Ramos (cell line): Measurements from ENCODE around the gene GOT1.

ENCODE experiments used
- in situ Hi-C: fragments of 300-500 bp; cut with MboI; formaldehyde crosslinking; loops from one replicate; pipeline ENCODE4 v1.14.3; 2022; ENCODE audit warnings: low sequenced_read_pairs; ENCODE audit not compliant: unreplicated experiment

The GOT1 gene

GRCh38 chr10:99368646-99369045 lies 61.8 kb downstream of the GOT1 start:
- in situ Hi-C loops = no loop called here

GRCh38 chr10:99366666-99367065 lies 63.8 kb downstream of the GOT1 start:
- in situ Hi-C loops = no loop called here

- in situ Hi-C loops = no loop called here
These were observed 64.7 kb downstream of the GOT1 start for GRCh38 chr10:99365736-99366135.

- in situ Hi-C loops = no loop called here
These were observed 65.1 kb downstream of the GOT1 start for GRCh38 chr10:99365311-99365710.

GRCh38 chr10:99364125-99364524 lies 66.3 kb downstream of the GOT1 start:
- in situ Hi-C loops = no loop called here

GRCh38 chr10:99360934-99361333 lies 69.5 kb downstream of the GOT1 start:
- in situ Hi-C loops = no loop called here

GRCh38 chr10:99358101-99358500 lies 72.3 kb downstream of the GOT1 start:
- in situ Hi-C loops = no loop called here

- in situ Hi-C loops = no loop called here
These were observed 72.7 kb downstream of the GOT1 start for GRCh38 chr10:99357691-99358090.

GRCh38 chr10:99353182-99353581 lies 77.2 kb downstream of the GOT1 start:
- in situ Hi-C loops = no loop called here

GRCh38 chr10:99347672-99348071 lies 82.8 kb downstream of the GOT1 start:
- in situ Hi-C loops = no loop called here
